NOMO-1 treated with dmso at 0.1 percent for 144 hours (cell line): ENCODE results near the gene RSL1D1.
"Not testable (repeated sequence)": the region's sequence is repeated elsewhere in the genome, so short reads cannot be mapped to it uniquely, and the experiment has no call there.

Source experiments
- DNase-seq: peaks from one replicate; lab custom pipeline; 2025; ENCODE audit not compliant: unreplicated experiment; lab: John Stamatoyannopoulos, UW

Gene RSL1D1

GRCh38 chr16:11844499-11844898 lies 6.8 kb downstream of the RSL1D1 start:
- DNase-seq = no peak

- DNase-seq = no peak
Measured at GRCh38 chr16:11843861-11844260, 7.5 kb downstream of the RSL1D1 start.

- no peak for DNase-seq
Measured at GRCh38 chr16:11843206-11843605, 8.1 kb downstream of the RSL1D1 start.

- DNase-seq = no peak
Measured at GRCh38 chr16:11841026-11841425, 10.3 kb downstream of the RSL1D1 start.

- DNase-seq = no peak
Measured at GRCh38 chr16:11836650-11837244, 14.6 kb downstream of the RSL1D1 start.

- DNase-seq = no peak
Measured at GRCh38 chr16:11835891-11836649, 15.3 kb downstream of the RSL1D1 start.

GRCh38 chr16:11835309-11835708 lies 16.0 kb downstream of the RSL1D1 start:
- no peak for DNase-seq

GRCh38 chr16:11833951-11834695 lies 17.2 kb downstream of the RSL1D1 start:
- peak; percentile 29 for DNase-seq

GRCh38 chr16:11828696-11829095 lies 22.6 kb downstream of the RSL1D1 start:
- no peak for DNase-seq

- not testable (repeated sequence) for DNase-seq
Measured at GRCh38 chr16:11825520-11826165, 25.7 kb downstream of the RSL1D1 start.

GRCh38 chr16:11824362-11824761 lies 27.0 kb downstream of the RSL1D1 start:
- DNase-seq = peak; percentile 82

- DNase-seq = not testable (repeated sequence)
Measured at GRCh38 chr16:11823645-11824044, 27.7 kb downstream of the RSL1D1 start.

GRCh38 chr16:11819798-11820197 lies 31.5 kb downstream of the RSL1D1 start:
- peak; percentile 91 for DNase-seq

GRCh38 chr16:11818970-11819369 lies 32.4 kb downstream of the RSL1D1 start:
- not testable (repeated sequence) for DNase-seq

GRCh38 chr16:11816123-11816522 lies 35.2 kb downstream of the RSL1D1 start:
- no peak for DNase-seq

GRCh38 chr16:11814800-11815199 lies 36.5 kb downstream of the RSL1D1 start:
- peak; percentile 51 for DNase-seq

GRCh38 chr16:11806721-11807120 lies 44.6 kb downstream of the RSL1D1 start:
- no peak for DNase-seq

- no peak for DNase-seq
Measured at GRCh38 chr16:11805556-11805955, 45.8 kb downstream of the RSL1D1 start.

GRCh38 chr16:11801481-11802021 lies 49.8 kb downstream of the RSL1D1 start:
- DNase-seq = no peak

GRCh38 chr16:11800382-11800718 lies 51.0 kb downstream of the RSL1D1 start:
- peak; percentile 23 for DNase-seq
